Measurements from ENCODE around the gene C4orf36.

The C4orf36 gene

DNA sequence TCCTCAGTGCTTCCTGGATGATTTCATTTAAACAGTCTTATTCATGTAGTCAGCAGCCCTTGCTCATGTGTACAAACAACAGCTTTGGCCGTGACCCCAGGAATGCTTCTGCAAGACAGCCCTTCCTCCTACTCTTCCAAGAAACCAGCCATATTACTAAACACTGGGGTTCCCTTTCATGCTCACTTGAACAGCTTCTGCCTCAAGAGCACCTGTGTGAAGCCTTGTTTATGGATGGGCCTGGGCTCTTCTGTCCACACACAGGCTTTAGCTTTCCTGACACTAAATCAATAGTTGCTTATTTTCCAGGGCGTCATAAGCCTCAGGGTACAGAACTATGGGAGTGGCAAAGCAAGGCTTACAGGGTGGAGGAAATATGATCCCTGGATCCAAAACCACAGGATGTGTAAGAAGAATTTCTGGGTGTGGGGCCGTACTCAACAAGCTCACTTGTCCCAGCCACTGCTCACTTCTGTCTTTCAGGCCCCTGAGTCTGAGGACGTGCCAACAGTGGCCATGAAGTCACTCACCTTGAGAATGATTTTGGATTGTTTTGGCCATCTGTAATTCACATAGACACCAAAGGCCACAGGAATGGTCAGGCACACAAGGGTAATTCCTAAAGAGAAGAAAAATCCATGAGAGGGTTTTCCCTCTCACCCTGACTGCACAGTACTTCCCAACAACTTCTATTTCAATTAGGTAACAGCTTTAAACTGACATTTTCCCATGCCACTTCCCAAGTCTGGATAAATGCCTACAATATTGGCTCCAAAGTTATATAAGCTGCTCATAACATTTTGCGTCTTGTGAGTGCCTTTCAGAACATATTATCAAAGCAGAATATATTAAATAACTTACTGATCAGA lies 60.7 kb downstream of the C4orf36 start:
- peaks cover 10% of the 10 kb centered on the region for H3K4me1 Mint-ChIP-seq
- TF ChIP-seq, protein P1, sequence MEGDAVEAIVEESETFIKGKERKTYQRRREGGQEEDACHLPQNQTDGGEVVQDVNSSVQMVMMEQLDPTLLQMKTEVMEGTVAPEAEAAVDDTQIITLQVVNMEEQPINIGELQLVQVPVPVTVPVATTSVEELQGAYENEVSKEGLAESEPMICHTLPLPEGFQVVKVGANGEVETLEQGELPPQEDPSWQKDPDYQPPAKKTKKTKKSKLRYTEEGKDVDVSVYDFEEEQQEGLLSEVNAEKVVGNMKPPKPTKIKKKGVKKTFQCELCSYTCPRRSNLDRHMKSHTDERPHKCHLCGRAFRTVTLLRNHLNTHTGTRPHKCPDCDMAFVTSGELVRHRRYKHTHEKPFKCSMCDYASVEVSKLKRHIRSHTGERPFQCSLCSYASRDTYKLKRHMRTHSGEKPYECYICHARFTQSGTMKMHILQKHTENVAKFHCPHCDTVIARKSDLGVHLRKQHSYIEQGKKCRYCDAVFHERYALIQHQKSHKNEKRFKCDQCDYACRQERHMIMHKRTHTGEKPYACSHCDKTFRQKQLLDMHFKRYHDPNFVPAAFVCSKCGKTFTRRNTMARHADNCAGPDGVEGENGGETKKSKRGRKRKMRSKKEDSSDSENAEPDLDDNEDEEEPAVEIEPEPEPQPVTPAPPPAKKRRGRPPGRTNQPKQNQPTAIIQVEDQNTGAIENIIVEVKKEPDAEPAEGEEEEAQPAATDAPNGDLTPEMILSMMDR (IDR thresholded peaks at IDR 0.05; ENCODE audit: unreplicated experiment in 3 of 3): no peak
- H3K9me3 Mint-ChIP-seq: peaks cover 5% of the 10 kb centered on the region
- H3K4me3 Mint-ChIP-seq: no peak overlapping the region
- H3K27ac Mint-ChIP-seq: peak overlapping the region; percentile 29 to 59 (median 56)
- peaks cover 4% of the 10 kb centered on the region for H3K27me3 Mint-ChIP-seq (ENCODE audit: low read depth)
- no peaks in the 10 kb centered on the region for H3K36me3 Mint-ChIP-seq (ENCODE audit: low read depth)
